NB4 (cell line): ENCODE results near the gene PSME1.

Source experiments
- CTCF ChIP-seq: IDR thresholded peaks from one replicate; pipeline ENCODE4 v1.5.1; 2012; ENCODE audit warnings: low read depth, low read length
- MAX ChIP-seq: IDR thresholded peaks from 2 replicates; pipeline ENCODE4 v1.6.1; 2011; ENCODE audit warnings: low read depth, low read length
- MYC ChIP-seq: IDR thresholded peaks from 2 replicates; pipeline ENCODE4 v1.6.1; 2011; ENCODE audit warnings: low read depth, low read length
- POLR2A ChIP-seq: IDR thresholded peaks from 2 replicates; pipeline ENCODE4 v1.6.1; 2011; ENCODE audit warnings: mild to moderate bottlenecking; ENCODE audit not compliant: insufficient read length; ENCODE audit errors: extremely low read depth

DNA sequence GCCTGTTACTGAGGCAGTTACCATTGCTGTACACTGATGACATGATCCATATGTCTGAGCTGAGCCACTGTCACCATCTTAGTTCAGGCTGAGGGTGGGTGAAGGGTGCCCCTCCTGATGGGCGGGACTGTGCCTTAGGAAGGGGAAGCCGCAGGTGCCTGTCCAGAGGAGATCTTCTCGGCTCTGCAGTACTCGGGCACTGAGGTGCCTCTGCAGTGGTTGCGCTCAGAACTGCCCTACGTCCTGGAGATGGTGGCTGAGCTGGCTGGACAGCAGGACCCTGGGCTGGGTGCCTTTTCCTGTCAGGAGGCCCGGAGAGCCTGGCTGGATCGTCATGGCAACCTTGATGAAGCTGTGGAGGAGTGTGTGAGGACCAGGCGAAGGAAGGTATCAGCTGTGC, 15.0 kb downstream of the PSME1 start:
- no peak for TF ChIP-seq CTCF
- TF ChIP-seq POLR2A: no peak
- no peak for TF ChIP-seq MAX
- TF ChIP-seq MYC: no peak
